GM19043 (cell line): ENCODE results near the gene BSPH1.
"Not testable (repeated sequence)": the region's sequence is repeated elsewhere in the genome, so short reads cannot be mapped to it uniquely, and the experiment has no call there.

ENCODE experiments used
- ATAC-seq: cut with Tn5 transposase; IDR thresholded peaks from one replicate; pipeline ENCODE4 v1.9.1; 2021; ENCODE audit warnings: low read depth; ENCODE audit not compliant: unreplicated experiment

BSPH1 gene, protein sequence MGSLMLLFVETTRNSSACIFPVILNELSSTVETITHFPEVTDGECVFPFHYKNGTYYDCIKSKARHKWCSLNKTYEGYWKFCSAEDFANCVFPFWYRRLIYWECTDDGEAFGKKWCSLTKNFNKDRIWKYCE

DNA sequence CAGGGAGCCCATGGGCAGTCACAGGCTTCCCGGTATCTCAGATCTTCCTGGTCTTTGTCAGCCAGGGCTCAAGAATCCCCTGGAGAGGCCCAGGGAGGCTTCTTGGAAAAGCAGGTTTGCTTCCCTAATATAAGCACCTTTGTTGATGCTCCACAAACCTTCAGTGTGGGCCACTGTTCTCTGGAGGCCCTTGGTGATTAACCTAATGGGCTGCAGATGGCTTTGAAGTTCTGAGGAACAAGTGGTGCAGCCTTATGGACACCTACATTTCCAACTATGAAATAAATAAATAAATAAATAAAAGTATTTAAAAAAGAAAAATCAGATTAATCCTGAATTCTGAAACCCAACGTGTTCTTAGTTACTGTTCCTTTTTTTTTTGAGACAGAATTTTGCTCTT is at the start of gene BSPH1:
Gene BSPH1, minus strand, starts transcription at position 101 of the 400 bp plus-strand sequence. Its CDS starts 89 bp downstream, at position 12.
- ATAC-seq: no peak

GRCh38 chr19:48036765-48037164 is 44.8 kb upstream of the BSPH1 start:
- ATAC-seq: no peak

GRCh38 chr19:48033604-48034003 is 41.6 kb upstream of the BSPH1 start:
- ATAC-seq: no peak

- no peak for ATAC-seq
Measured at GRCh38 chr19:48030073-48030472, 38.1 kb upstream of the BSPH1 start.

DNA sequence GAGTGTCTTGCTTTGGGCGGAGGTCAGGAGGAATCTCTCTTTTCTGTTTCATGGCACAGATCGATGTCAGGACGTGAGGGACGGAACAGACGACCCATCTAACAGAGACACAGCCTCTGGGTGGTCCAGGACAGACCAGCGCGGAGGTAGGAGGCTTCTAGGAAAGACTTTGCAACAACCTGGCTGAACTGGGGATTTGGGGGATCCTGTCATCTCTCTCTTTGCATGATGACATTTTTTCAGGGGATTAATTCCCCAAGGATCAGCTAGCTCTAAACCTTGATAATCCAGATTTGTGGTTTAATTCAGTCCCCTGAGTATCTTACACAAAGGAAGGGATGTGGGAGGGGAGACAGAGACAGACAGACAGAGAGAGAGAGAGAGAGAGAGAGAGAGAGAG is 37.5 kb upstream of the BSPH1 start:
- ATAC-seq: no peak

- ATAC-seq: no peak
Measured at GRCh38 chr19:48025480-48025879, 33.5 kb upstream of the BSPH1 start.

GRCh38 chr19:48023518-48023917 is 31.5 kb upstream of the BSPH1 start:
- no peak for ATAC-seq

GRCh38 chr19:48023011-48023410 is 31.0 kb upstream of the BSPH1 start:
- ATAC-seq: no peak

DNA sequence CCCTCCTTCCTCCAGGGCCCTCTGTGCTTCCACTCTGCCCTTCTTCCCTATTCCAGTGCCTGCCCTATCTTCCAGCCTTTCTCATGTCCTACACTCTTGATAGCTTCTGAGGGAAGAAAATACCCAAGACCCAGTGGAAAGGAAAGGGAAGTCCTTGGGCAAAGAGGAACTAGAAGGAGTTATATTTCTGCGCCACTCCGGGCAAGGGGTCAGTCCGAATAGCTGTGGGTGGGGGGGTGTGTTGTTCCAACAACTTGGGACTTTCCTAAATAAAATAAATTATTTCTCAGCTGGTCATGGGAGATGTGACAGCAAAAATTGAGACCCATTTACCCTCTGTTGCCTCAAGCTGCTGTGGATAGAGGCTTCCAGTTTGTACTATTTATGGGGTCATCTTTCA is 28.7 kb upstream of the BSPH1 start:
- ATAC-seq: no peak

GRCh38 chr19:48010932-48011758 is 19.2 kb upstream of the BSPH1 start:
- ATAC-seq: no peak

- no peak for ATAC-seq
Measured at GRCh38 chr19:48006762-48007161, 14.8 kb upstream of the BSPH1 start.

DNA sequence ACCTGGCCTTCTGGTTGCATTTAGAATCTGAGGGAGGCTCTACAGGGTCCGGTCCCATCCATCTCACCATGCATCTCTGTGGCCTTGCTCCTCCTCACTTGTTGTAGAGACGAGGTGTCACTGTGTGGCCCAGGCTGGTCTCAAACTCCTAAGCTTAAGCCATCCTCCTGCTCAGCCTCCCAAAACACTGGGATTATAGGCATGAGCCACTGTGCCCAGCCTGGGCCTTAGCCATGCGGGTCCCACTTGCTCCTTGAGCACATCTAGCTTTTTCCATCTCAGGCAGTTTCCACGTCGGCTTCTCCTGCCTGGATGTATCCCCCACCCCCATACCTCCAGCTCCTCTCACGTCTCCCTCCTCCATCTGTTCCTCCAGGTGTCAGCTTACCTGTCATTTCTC is 12.3 kb upstream of the BSPH1 start:
- ATAC-seq: no peak

DNA sequence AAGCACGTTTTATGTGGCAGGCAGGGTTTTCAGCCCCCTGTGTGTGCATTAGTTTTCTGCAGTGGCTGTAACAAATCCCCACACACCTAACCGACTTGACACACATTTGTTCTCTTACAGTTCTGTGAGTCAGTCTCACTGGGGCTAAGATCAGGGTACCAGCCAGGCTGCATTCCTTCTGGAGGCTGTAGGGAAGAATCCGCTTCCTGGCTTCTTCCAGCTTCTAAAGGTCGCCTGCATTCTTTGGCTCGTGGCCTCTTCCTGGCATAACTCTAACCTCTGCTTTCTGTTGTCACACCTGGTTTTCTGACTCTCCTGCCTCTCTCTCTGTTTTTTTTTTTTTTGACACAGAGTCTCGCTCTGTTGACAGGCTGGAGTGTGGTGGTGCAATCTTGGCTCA is 8.9 kb upstream of the BSPH1 start:
- no peak for ATAC-seq

DNA sequence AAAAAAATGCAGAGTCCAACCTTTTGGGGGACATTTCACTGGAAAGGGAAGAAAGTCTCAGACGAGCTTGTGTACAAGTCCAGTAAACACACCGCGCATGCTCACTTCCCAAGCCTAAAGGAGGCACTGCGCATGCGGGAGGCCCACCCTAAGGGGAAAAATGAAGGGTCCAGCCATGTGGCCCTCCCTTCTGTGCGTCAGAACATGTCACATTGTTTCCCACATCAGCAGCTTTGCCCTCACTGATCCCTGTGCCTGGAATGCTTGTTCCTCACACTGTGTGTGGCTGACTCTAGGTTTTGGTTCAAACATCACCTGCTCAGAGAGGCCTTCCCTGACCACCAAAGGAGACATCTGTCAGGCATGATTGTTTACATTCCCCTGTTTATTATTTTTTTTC is 6.8 kb upstream of the BSPH1 start:
- no peak for ATAC-seq

GRCh38 chr19:47996230-47996727 is 4.3 kb upstream of the BSPH1 start:
- ATAC-seq: no peak

GRCh38 chr19:47994209-47994802 is 2.3 kb upstream of the BSPH1 start, which contains the start of gene ELSPBP1:
ELSPBP1 (plus strand) TSS chr19:47994632; CDS start chr19:48008668, 14,036 bp downstream.
- ATAC-seq: no peak

- no peak for ATAC-seq
Measured at GRCh38 chr19:47991191-47991808, 670 bp downstream of the BSPH1 start.

- no peak for ATAC-seq
Measured at GRCh38 chr19:47973529-47973928, 18.4 kb downstream of the BSPH1 start.

DNA sequence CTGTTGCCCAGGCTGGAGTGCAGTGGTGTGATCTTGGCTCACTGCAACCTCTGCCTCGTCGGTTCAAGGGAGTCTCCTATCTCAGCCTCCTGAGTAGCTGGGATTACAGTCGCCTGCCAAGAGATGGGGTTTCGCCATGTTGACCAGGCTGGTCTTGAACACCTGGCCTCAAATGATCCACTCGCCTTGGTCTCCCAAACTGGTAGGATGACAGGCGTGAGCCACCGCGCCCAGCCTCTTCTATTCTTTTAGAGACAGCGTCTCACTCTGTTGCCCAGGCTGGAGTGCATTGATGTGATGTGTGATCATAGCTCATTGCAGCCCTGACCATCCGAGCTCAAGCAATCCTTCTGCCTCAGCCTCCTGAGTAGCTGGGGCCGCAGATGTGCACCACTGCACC is 36.0 kb downstream of the BSPH1 start:
- not testable (repeated sequence) for ATAC-seq

DNA sequence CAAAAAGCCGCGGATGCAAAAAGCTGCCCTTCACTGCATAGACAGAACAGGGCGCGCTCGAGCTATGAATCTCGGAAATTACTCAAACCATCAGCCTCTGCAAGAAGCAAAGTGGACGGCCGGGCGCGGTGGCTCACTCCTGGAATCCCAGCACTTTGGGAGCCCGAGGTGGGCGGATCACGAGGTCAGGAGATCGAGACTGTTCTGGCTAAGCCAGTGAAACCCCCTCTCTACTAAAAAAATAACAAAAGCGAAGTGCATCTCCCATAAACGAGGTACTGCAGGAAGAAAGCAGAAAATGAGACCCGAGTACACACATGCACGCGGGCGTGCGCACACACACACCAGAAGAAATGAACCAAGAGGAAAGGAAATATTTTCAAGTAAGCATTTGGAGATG is 39.8 kb downstream of the BSPH1 start:
- not testable (repeated sequence) for ATAC-seq

DNA sequence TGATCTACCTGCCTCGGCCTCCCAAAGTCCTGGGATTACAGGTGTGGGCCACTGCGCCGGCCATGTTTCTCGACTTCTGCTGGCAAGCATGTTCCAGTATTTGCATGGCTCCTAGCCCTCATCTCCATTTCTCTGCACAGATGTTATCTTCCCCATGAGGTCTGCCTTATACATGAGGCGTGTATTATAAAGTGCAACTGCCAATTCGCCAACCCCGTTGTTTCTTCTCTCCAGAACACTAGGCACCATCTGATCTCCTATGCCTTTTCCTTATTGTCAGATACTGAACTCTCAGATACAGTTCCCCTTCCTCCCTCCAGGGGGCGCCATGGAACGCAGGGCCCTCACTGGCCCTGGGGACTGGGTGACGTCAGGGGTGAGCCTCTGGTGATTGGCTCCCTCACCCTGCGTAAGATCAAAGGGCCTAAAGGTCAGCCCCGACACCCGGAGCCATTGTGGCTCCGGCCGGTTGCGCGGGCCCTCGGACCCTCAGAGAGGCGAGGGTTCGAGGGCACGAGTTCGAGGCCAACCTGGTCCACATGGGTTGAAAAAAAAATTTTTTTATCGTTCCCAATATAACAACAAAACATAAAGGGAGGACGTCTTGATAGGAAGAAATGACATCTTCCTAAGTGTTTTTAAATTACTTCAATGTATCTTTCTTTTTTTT is 42.0 kb downstream of the BSPH1 start:
- ATAC-seq: not testable (repeated sequence)
